Activated CD4-positive, CD25-positive, alpha-beta regulatory T cell treated with anti-CD3 and anti-CD28 coated beads, Interleukin-2, amount 50 U/mL, for 72 hours (primary cell): ENCODE data around the gene ADGRD1.

ENCODE experiments used
- DNase-seq: peaks from one replicate; pipeline ENCODE4 v3.0.0; 2021

Gene ADGRD1

DNA sequence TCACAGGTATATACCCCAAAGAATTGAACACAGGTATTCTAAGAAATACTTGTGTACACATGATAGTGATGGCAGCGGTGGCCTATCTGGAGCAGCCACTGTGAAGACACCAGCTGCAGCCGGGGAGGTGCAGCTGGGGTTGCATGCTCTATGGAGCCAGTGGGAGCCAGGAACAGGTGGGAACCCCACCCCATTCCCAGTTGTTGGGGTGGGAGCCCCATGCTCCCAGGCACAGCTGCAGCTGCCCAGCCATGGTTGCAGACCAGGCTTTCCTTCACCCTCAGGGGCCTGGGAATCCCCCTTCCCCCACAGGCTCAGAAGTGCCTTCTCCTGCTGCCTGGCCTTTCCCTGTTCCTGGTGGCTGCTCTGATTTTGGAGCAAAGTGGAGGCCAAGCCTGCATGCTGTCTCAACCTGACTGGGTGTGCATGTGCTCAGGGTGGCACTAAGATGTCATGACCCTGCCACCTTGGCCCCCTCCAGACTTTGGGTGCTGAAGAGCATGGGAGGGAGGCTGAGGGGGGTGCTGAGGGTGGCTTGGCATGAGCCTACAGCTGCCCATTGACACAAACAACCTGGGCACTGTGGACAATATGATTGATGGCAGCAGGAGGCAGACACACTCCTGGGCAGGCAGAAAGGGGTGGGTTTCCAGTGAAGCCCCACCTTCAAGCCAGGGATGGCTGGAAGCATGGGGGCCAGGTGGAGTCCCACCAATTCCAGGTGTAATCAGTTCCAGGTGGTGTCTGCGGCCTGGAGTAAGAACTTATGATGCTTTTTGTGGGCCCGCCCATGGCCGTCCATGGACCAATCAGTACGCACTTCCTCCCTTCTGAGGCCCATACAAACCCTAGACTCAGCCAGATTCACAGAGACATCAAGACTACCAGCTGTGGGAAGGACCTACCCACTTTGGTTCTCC, 234.7 kb downstream of the ADGRD1 start:
- no peak for DNase-seq

DNA sequence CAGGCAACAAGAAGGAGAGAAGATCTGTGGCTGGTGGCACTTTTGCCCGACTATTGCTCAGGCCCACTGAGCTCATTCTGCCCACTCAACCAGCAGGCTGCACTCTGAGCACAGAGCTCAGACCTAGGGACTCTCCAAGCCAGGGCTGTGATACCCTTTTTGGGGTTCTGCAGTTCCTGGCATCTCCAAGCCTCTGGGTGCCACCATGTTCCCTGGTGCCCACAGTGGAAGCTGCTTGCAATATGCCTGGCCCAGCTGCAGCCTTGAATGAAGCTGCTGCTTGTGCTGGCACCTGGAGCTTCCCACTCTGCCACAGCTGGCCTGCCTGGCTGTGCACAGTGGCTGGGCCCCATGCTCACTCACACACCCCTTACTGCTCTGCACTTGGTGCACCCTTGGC, 236.1 kb downstream of the ADGRD1 start:
- DNase-seq: no peak

DNA sequence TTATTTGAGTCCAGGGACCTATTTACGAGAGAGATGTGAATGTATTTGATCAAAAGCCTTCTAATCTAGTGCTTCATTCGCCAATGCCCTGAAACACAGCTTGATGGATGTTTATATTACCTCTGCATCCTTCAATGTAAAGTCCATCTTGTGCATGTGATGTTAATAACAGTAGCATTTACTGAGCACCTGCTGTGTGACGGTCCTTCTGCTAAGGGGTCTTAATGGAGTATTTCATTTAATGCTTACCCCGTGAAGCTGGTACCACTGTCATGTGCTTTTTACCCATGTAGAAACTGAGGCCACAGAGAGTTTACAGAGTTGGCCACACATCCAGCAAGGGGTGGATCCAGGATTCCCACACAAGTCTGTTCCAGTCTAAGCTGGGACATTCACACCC, 237.3 kb downstream of the ADGRD1 start:
- DNase-seq: no peak
